K562 (cell line): ENCODE results near the gene ATXN1. TPM values are rescaled to one million over a fixed set of nuclear protein-coding genes. Genes with fewer than 3 reads are reported as not detected.

Experiments
- ARNT ChIP-seq, 2 experiments: fragments of 450-650 bp; IDR thresholded peaks; 2 replicates each; pipeline ENCODE4 v1.6.1; 2016; ENCODE audit warnings: mild to moderate bottlenecking in 1 of 2
- ASH1L ChIP-seq: fragments of 450-650 bp; IDR thresholded peaks from 2 replicates; pipeline ENCODE4 v1.6.1; 2018; ENCODE audit warnings: borderline replicate concordance, mild to moderate bottlenecking, low read depth; ENCODE audit not compliant: partially characterized antibody
- BDP1 ChIP-seq: IDR thresholded peaks from 3 replicates; pipeline ENCODE4 v1.6.1; 2011; ENCODE audit not compliant: insufficient read length, insufficient read depth
- BRD9 ChIP-seq: fragments of 450-650 bp; IDR thresholded peaks from 2 replicates; pipeline ENCODE4 v1.6.1; 2018; ENCODE audit warnings: low read depth; ENCODE audit not compliant: partially characterized antibody
- CC2D1A ChIP-seq: fragments of 450-650 bp; IDR thresholded peaks from 2 replicates; pipeline ENCODE4 v1.6.1; 2017; ENCODE audit warnings: mild to moderate bottlenecking
- CREB5 ChIP-seq: fragments of 250-450 bp; sonication (Bioruptor Pico); IDR thresholded peaks from 2 replicates; pipeline ENCODE4 v1.5.0; 2020; ENCODE audit warnings: mild to moderate bottlenecking
- DPF2 ChIP-seq: fragments of 450-650 bp; IDR thresholded peaks from 2 replicates; pipeline ENCODE4 v1.6.1; 2016
- HEY1 ChIP-seq: fragments of 250-450 bp; sonication (Bioruptor Pico); IDR thresholded peaks from 2 replicates; pipeline ENCODE4 v1.5.0; 2020; ENCODE audit warnings: mild to moderate bottlenecking, moderate library complexity, borderline replicate concordance
- KLF16 ChIP-seq: IDR thresholded peaks from 2 replicates; pipeline ENCODE4 v1.6.1; 2016; ENCODE audit warnings: antibody characterized with exemption
- MCM5 ChIP-seq: fragments of 450-650 bp; IDR thresholded peaks from 2 replicates; pipeline ENCODE4 v1.6.1; 2016; ENCODE audit warnings: low read depth
- MYNN ChIP-seq, 2 experiments: sonication (generic); formaldehyde crosslinking in 1 of 2; IDR thresholded peaks; 2 replicates each; pipeline versions ENCODE4 v1.5.0 to v1.6.1; 2016 to 2020; ENCODE audit warnings: antibody characterized with exemption in 1 of 2, missing genetic modification reagents in 1 of 2
- PRDM10 ChIP-seq: fragments of 450-650 bp; IDR thresholded peaks from 2 replicates; pipeline ENCODE4 v1.6.1; 2018; ENCODE audit not compliant: partially characterized antibody
- PRMT5 ChIP-seq: sonication (generic); formaldehyde crosslinking; IDR thresholded peaks from 2 replicates; pipeline ENCODE4 v1.5.0; 2020; ENCODE audit warnings: missing genetic modification reagents
- SREBF1 ChIP-seq: fragments of 150-350 bp; IDR thresholded peaks from 2 replicates; pipeline ENCODE4 v1.6.1; 2014; ENCODE audit warnings: antibody characterized with exemption, low read depth, low read length, borderline replicate concordance
- SRSF9 ChIP-seq: fragments of 200-400 bp; formaldehyde crosslinking; IDR thresholded peaks from 2 replicates; pipeline ENCODE4 v1.6.1; 2017; ENCODE audit warnings: low read depth, low read length, borderline replicate concordance
- ZFP30 ChIP-seq: fragments of 250-450 bp; sonication (Bioruptor Pico); IDR thresholded peaks from 2 replicates; pipeline ENCODE4 v1.8.0; 2022; ENCODE audit warnings: moderate library complexity, mild to moderate bottlenecking, inconsistent platforms, borderline replicate concordance
- ZFP36 ChIP-seq: fragments of 150-350 bp; IDR thresholded peaks from 2 replicates; pipeline ENCODE4 v1.6.1; 2018; ENCODE audit warnings: low read length, low read depth; ENCODE audit not compliant: partially characterized antibody
- ZNF707 ChIP-seq: fragments of 250-450 bp; sonication (Bioruptor Pico); conservative IDR thresholded peaks from 2 replicates; pipeline ENCODE4 v1.8.0; 2022; ENCODE audit warnings: inconsistent platforms, mild to moderate bottlenecking, moderate library complexity
- ZSCAN29 ChIP-seq: fragments of 450-650 bp; IDR thresholded peaks from 2 replicates; pipeline ENCODE4 v1.6.1; 2017
- polyA plus RNA-seq, 8 experiments: library from polyadenylated mRNA; depleted of rRNA in 4 of 8; stranded (reverse) in 5 of 8; unstranded in 3 of 8; fragments of >200 nt; fragmentation: Nextera tagmentation in 2 of 8; fragmentation: Illumina TruSeq in 1 of 8; extraction: Ambion mirVana in 2 of 8; extraction: Trizol in 1 of 8; gene quantifications; 2 replicates each; pipeline versions ENCODE4 v1.2.1 to v1.2.3, GENCODE V29; 2011 to 2014; ENCODE audit warnings: inconsistent platforms in 1 of 8, missing spikeins in 1 of 8
- total RNA-seq, 7 experiments: library from RNA; depleted of rRNA in 6 of 7; stranded (reverse); fragments of >200 nt in 6 of 7; fragmentation: Illumina TruSeq in 2 of 7; extraction: Trizol in 2 of 7; gene quantifications; 2 replicates each; pipeline versions ENCODE4 v1.2.1 to v1.2.3, GENCODE V29; 2011 to 2021; ENCODE audit warnings: low replicate concordance in 1 of 7
- TF ChIP-seq, protein P1 (sequence below): fragments of 150-350 bp; conservative IDR thresholded peaks from 2 replicates; pipeline ENCODE4 v1.6.1; 2014; ENCODE audit warnings: low read length

ATXN1 gene
- total and polyA plus RNA-seq, 9 of the 15 experiments (the other 6 are each of a cell fraction or from before 2014, with no cell fraction given) = under 0.01 to 1.2 (median 0.58) TPM

- peak; percentile 76 to 92; a peak in 2 of 4 replicates for TF ChIP-seq ARNT (IDR thresholded peaks at IDR 0.05)
- TF ChIP-seq BRD9 = peak; percentile 89
- no peak; the same call in 1 of the 2 replicates for TF ChIP-seq HEY1 (CRISPR knock-in tag)
- TF ChIP-seq BDP1 = no peak
- TF ChIP-seq MYNN (IDR thresholded peaks at IDR 0.05) = peak; percentile 94
- TF ChIP-seq MYNN (CRISPR knock-in tag; IDR thresholded peaks at IDR 0.05) = no peak
- no peak for TF ChIP-seq ZNF707 (CRISPR knock-in tag)
- no peak for TF ChIP-seq ZFP30 (CRISPR knock-in tag)
- peak; percentile 24 for TF ChIP-seq ASH1L
- TF ChIP-seq CC2D1A = peak; percentile 96
- TF ChIP-seq PRDM10 = peak; percentile 60
- TF ChIP-seq PRMT5 (CRISPR knock-in tag) = no peak
- TF ChIP-seq ZSCAN29 = peak; percentile 47; the same call in 1 of the 2 replicates
- TF ChIP-seq SREBF1 = no peak
- peak; percentile 98 for TF ChIP-seq DPF2
- TF ChIP-seq ZFP36 = no peak
- no peak for TF ChIP-seq SRSF9
- TF ChIP-seq, protein P1, sequence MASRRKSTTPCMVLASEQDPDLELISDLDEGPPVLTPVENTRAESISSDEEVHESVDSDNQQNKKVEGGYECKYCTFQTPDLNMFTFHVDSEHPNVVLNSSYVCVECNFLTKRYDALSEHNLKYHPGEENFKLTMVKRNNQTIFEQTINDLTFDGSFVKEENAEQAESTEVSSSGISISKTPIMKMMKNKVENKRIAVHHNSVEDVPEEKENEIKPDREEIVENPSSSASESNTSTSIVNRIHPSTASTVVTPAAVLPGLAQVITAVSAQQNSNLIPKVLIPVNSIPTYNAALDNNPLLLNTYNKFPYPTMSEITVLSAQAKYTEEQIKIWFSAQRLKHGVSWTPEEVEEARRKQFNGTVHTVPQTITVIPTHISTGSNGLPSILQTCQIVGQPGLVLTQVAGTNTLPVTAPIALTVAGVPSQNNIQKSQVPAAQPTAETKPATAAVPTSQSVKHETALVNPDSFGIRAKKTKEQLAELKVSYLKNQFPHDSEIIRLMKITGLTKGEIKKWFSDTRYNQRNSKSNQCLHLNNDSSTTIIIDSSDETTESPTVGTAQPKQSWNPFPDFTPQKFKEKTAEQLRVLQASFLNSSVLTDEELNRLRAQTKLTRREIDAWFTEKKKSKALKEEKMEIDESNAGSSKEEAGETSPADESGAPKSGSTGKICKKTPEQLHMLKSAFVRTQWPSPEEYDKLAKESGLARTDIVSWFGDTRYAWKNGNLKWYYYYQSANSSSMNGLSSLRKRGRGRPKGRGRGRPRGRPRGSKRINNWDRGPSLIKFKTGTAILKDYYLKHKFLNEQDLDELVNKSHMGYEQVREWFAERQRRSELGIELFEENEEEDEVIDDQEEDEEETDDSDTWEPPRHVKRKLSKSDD = no peak
- no peak for TF ChIP-seq MCM5
- peak; percentile 97 for TF ChIP-seq KLF16
- no peak for TF ChIP-seq CREB5 (CRISPR knock-in tag)
These were observed 491.0 kb downstream of the ATXN1 start (continued) for GRCh38 chr6:16270178-16270794.
